ENCODE measurements around the gene TMEM256. TPM values are rescaled to one million over a fixed set of nuclear protein-coding genes. Genes with fewer than 3 reads are reported as not detected.

The TMEM256 gene
- total RNA-seq, 4 donors from 2014 or later: 59.6 to 121 (median 74.7) TPM

- Histone ChIP-seq H3K9me3 (no peaks in the 10 kb centered on the region), H3K27me3 (peaks cover 0 to 12% (median 0%) of the 10 kb centered on the region in 4 donors), H3K27ac (replicated peaks in 1 of 4) (no peak within 1 kb of the TSS), H3K36me3 (no peaks in the 10 kb centered on the region), H3K4me3 (no peak within 1 kb of the TSS), H3K4me1 (no peaks in the 10 kb centered on the region)
- 74% methylated on average over 3 of the region's 5 CpGs for WGBS
- no peak for DNase-seq (ENCODE audit: extremely low spot score)
- TF ChIP-seq CTCF (IDR thresholded peaks at IDR 0.05) (no peak), POLR2A (IDR thresholded peaks at IDR 0.05; ENCODE audit: low read depth) (no peak), EP300 (IDR thresholded peaks at IDR 0.05) (no peak), POLR2AphosphoS5 (IDR thresholded peaks at IDR 0.05) (no peak)
- intact Hi-C loops (cut with DNase I): no loop called here
These were observed 24.7 kb upstream of the TMEM256 start, which contains the start of gene SPEM3 for GRCh38 chr17:7428557-7428956. Gene SPEM3 (plus strand): TSS chr17:7428857. CDS start chr17:7428903, 46 bp downstream.

- TF ChIP-seq CTCF (IDR thresholded peaks at IDR 0.05) (no peak), POLR2AphosphoS5 (IDR thresholded peaks at IDR 0.05) (no peak), EP300 (IDR thresholded peaks at IDR 0.05) (no peak), POLR2A (IDR thresholded peaks at IDR 0.05; ENCODE audit: low read depth) (no peak)
- intact Hi-C loops (cut with DNase I): no loop called here
- Histone ChIP-seq H3K27ac (replicated peaks in 1 of 4) (no peak overlapping the region), H3K36me3 (no peaks in the 10 kb centered on the region), H3K4me1 (no peaks in the 10 kb centered on the region), H3K4me3 (no peak overlapping the region), H3K9me3 (no peaks in the 10 kb centered on the region), H3K27me3 (peaks cover 0 to 8% (median 0%) of the 10 kb centered on the region in 4 donors)
- no peak for DNase-seq (ENCODE audit: extremely low spot score)
- 83% methylated on average over 5 of the region's 7 CpGs for WGBS
These were observed 23.7 kb upstream of the TMEM256 start for GRCh38 chr17:7427549-7427948.

GRCh38 chr17:7426896-7427489, 23.1 kb upstream of the TMEM256 start:
- TF ChIP-seq EP300 (IDR thresholded peaks at IDR 0.05): no peak
- no peak for TF ChIP-seq POLR2AphosphoS5 (IDR thresholded peaks at IDR 0.05)
- no peak for TF ChIP-seq CTCF (IDR thresholded peaks at IDR 0.05)
- TF ChIP-seq POLR2A (IDR thresholded peaks at IDR 0.05; ENCODE audit: low read depth): no peak
- H3K4me3 ChIP-seq: no peak overlapping the region
- WGBS: 94% methylated on average over 18 of the region's 29 CpGs
- no peaks in the 10 kb centered on the region for H3K4me1 ChIP-seq
- intact Hi-C loops (cut with DNase I): no loop called here
- no peaks in the 10 kb centered on the region for H3K36me3 ChIP-seq
- no peaks in the 10 kb centered on the region for H3K9me3 ChIP-seq
- peaks cover 0 to 3% (median 0%) of the 10 kb centered on the region in 4 donors for H3K27me3 ChIP-seq
- H3K27ac ChIP-seq (replicated peaks in 1 of 4): no peak overlapping the region
- DNase-seq (ENCODE audit: extremely low spot score): no peak

GRCh38 chr17:7426203-7426863, 22.4 kb upstream of the TMEM256 start:
- no peak for DNase-seq (ENCODE audit: extremely low spot score)
- no peak for TF ChIP-seq EP300 (IDR thresholded peaks at IDR 0.05)
- no peak for TF ChIP-seq POLR2AphosphoS5 (IDR thresholded peaks at IDR 0.05)
- no peak for TF ChIP-seq POLR2A (IDR thresholded peaks at IDR 0.05; ENCODE audit: low read depth)
- TF ChIP-seq CTCF (IDR thresholded peaks at IDR 0.05): no peak
- no peak overlapping the region for H3K4me3 ChIP-seq
- H3K27ac ChIP-seq (replicated peaks in 1 of 4): no peak overlapping the region
- no peaks in the 10 kb centered on the region for H3K4me1 ChIP-seq
- 95% methylated on average over 32 of the region's 33 CpGs for WGBS
- H3K27me3 ChIP-seq: no peaks in the 10 kb centered on the region
- no peaks in the 10 kb centered on the region for H3K36me3 ChIP-seq
- no peaks in the 10 kb centered on the region for H3K9me3 ChIP-seq
- intact Hi-C loops (cut with DNase I): no loop called here
